PC-3 (cell line): Measurements from ENCODE around the gene GNB2. TPM values are rescaled to one million over a fixed set of nuclear protein-coding genes. Genes with fewer than 3 reads are reported as not detected.

Experiments
- ATAC-seq: fragments of 200-7000 bp; cut with Tn5 transposase; 2 replicates; pipeline ENCODE4 v1.9.1; 2020; ENCODE audit warnings: mild to moderate bottlenecking, moderate library complexity
- Bru-seq: library from RNA; stranded (reverse); fragments of 400-500 nt; gene quantifications from one replicate; lab custom pipeline; 2021; lab: Mats Ljungman, UMichigan
- BruChase-seq, 2 experiments: library from RNA; stranded (reverse); fragments of 400-500 nt; gene quantifications; one replicate each; lab custom pipeline; 2021; lab: Mats Ljungman, UMichigan
- BruUV-seq: library from RNA; stranded (reverse); fragments of 400-500 nt; replicated peaks from 2 replicates; lab custom pipeline; 2021; lab: Mats Ljungman, UMichigan
- CTCF ChIA-PET: fragments of 300-600 bp; sonication (Branson Sonifier 250); formaldehyde crosslinking; loops from one replicate; lab custom pipeline; 2022; ENCODE audit warnings: antibody characterized with exemption; lab: Charles Lee
- POLR2A ChIA-PET: fragments of 300-600 bp; sonication (Branson Sonifier 250); formaldehyde crosslinking; loops from one replicate; lab custom pipeline; 2022; ENCODE audit warnings: antibody characterized with exemption; ENCODE audit not compliant: unreplicated experiment; lab: Charles Lee
- DNase-seq: peaks from one replicate; pipeline ENCODE4 v3.0.0-alpha.2; 2015
- H2AFZ ChIP-seq: fragments of 300-600 bp; sonication (generic); 2 replicates; pipeline ENCODE4 v1.6.0; 2016; ENCODE audit warnings: antibody characterized with exemption, low read length
- H3F3A ChIP-seq: fragments of 300-600 bp; sonication (generic); one replicate; pipeline ENCODE4 v1.6.0; 2017; ENCODE audit warnings: antibody characterized with exemption, low read length, control low read depth, mild to moderate bottlenecking; ENCODE audit not compliant: unreplicated experiment
- H3K27ac ChIP-seq: fragments of 300-600 bp; sonication (generic); 2 replicates; pipeline ENCODE4 v1.5.1; 2016; ENCODE audit warnings: mild to moderate bottlenecking, low read length
- H3K27me3 ChIP-seq: fragments of 300-600 bp; sonication (generic); 2 replicates; pipeline ENCODE4 v1.6.1; 2016; ENCODE audit warnings: low read length, mixed read lengths
- H3K36me3 ChIP-seq: fragments of 300-600 bp; sonication (generic); 2 replicates; pipeline ENCODE4 v1.6.1; 2016; ENCODE audit warnings: low read depth, mixed run types, low read length, mixed read lengths
- H3K4me1 ChIP-seq: fragments of 300-600 bp; sonication (generic); 2 replicates; pipeline ENCODE4 v1.5.1; 2016; ENCODE audit warnings: low read length; ENCODE audit not compliant: insufficient read depth
- H3K4me2 ChIP-seq: fragments of 300-600 bp; sonication (generic); 2 replicates; pipeline ENCODE4 v1.6.0; 2016; ENCODE audit warnings: low read length
- H3K4me3 ChIP-seq: fragments of 300-600 bp; sonication (generic); 2 replicates; pipeline ENCODE4 v1.5.1; 2016; ENCODE audit warnings: mild to moderate bottlenecking, low read length, mixed read lengths
- H3K79me2 ChIP-seq: fragments of 300-600 bp; sonication (generic); 2 replicates; pipeline ENCODE4 v1.6.1; 2017; ENCODE audit warnings: low read length, mixed read lengths
- H3K9ac ChIP-seq: fragments of 300-600 bp; sonication (generic); 2 replicates; pipeline ENCODE4 v1.6.0; 2016; ENCODE audit warnings: mild to moderate bottlenecking, low read length
- H3K9me2 ChIP-seq: fragments of 300-600 bp; sonication (generic); replicated peaks from 2 replicates; pipeline ENCODE4 v1.6.1; 2016; ENCODE audit warnings: mixed run types, low read length, mixed read lengths
- H3K9me3 ChIP-seq: fragments of 300-600 bp; sonication (generic); 2 replicates; pipeline ENCODE4 v1.6.1; 2016; ENCODE audit warnings: low read length, mixed read lengths
- H4K20me1 ChIP-seq: fragments of 300-600 bp; sonication (generic); 2 replicates; pipeline ENCODE4 v1.6.1; 2016; ENCODE audit warnings: low read length, mixed read lengths
- EZH2 ChIP-seq: fragments of 300-600 bp; sonication (generic); IDR thresholded peaks from one replicate; pipeline ENCODE4 v1.6.1; 2017; ENCODE audit warnings: antibody characterized with exemption, mild to moderate bottlenecking, low read length; ENCODE audit not compliant: unreplicated experiment
- EZH2phosphoT487 ChIP-seq: fragments of 300-600 bp; sonication (generic); IDR thresholded peaks from 2 replicates; pipeline ENCODE4 v1.6.1; 2018; ENCODE audit warnings: mild to moderate bottlenecking, antibody characterized with exemption, low read length, borderline replicate concordance
- intact Hi-C: fragments of 100-400 bp; cut with micrococcal nuclease; formaldehyde crosslinking; loops from 2 replicates; pipeline ENCODE4 v1.9.0; 2023
- long read RNA-seq: library from polyadenylated mRNA; unstranded; transcript quantifications from one replicate; pipeline ENCODE4 v2.0.0, GENCODE V29; 2021; ENCODE audit not compliant: unreplicated experiment
- total RNA-seq: library from RNA; depleted of rRNA; stranded (reverse); fragments of >200 nt; gene quantifications from 2 replicates; pipeline ENCODE4 v1.2.3, GENCODE V29; 2014; rRNA removed
- TF ChIP-seq, protein P1 (sequence below): fragments of 300-600 bp; sonication (generic); conservative IDR thresholded peaks from 2 replicates; pipeline ENCODE4 v1.5.1; 2017; ENCODE audit warnings: antibody characterized with exemption, low read depth, mild to moderate bottlenecking, low read length

GNB2 gene
- 164 and 227 TPM in 2 replicates for total RNA-seq
- percentile 76 among the genes with signal in this experiment for Bru-seq, nascent RNA
- BruChase-seq, experiment 1, labeled RNA remaining after a 6-hour chase: percentile 94 among the genes with signal in this experiment
- BruChase-seq, experiment 2, labeled RNA remaining after a 2-hour chase: percentile 84 among the genes with signal in this experiment
- long read RNA-seq, transcript GNB2-202 (9 exons, 1,524 nt): minor isoform, 12 of 326 reads
- long read RNA-seq, transcript GNB2-201 (10 exons, 1,878 nt): major isoform, 243 of 326 reads
- long read RNA-seq, partial matches to known transcripts: 17 of 326 reads
- long read RNA-seq, other reads (novel, unspliced or antisense): 51 of 326 reads

DNA sequence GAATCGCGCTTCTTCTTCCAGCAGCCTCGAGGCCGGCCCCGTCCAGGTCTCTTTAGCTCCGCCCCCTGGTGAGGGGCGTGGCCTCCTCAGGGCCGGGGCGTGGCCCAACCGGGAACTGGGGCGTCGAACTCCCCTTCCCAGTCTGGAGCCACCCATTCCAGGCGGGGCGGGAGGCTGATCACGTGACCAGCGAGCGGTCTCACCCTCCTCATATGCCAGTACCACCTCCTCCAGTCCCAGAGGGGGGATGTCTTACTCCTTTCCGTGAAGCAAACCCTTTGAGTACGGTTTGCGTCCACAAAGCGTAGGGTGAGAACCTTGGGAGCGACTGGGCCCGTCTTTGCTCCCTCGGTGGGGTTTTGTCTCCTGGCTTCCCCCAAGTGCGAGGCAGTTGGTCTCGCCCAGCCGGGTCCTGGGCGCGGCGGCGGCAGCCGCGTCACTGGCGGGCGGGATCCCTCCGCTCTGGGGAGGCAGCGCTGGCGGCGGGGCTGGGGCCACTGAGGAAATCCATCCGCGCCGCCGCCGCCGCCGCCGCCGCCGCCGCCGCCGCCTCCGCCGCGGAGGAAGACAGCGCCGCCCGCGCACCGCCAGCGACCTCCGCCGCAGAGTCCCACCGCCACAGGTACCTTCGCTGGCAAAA lies at the start of gene GNB2:
TSS of gene GNB2 (plus strand) at position 439 of the 640 bp plus-strand sequence. CDS start 2,526 bp downstream, outside the sequence.
- 0 out of 2 replicates have a peak, but pooled peaks cover 8% of the 10 kb centered on the region for H3K36me3 ChIP-seq
- H3K27ac ChIP-seq: peak within 1 kb of the TSS; percentile 91
- TF ChIP-seq EZH2 (no peak), EZH2phosphoT487 (no peak)
- TF ChIP-seq, protein P1, sequence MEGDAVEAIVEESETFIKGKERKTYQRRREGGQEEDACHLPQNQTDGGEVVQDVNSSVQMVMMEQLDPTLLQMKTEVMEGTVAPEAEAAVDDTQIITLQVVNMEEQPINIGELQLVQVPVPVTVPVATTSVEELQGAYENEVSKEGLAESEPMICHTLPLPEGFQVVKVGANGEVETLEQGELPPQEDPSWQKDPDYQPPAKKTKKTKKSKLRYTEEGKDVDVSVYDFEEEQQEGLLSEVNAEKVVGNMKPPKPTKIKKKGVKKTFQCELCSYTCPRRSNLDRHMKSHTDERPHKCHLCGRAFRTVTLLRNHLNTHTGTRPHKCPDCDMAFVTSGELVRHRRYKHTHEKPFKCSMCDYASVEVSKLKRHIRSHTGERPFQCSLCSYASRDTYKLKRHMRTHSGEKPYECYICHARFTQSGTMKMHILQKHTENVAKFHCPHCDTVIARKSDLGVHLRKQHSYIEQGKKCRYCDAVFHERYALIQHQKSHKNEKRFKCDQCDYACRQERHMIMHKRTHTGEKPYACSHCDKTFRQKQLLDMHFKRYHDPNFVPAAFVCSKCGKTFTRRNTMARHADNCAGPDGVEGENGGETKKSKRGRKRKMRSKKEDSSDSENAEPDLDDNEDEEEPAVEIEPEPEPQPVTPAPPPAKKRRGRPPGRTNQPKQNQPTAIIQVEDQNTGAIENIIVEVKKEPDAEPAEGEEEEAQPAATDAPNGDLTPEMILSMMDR: no peak
- BruUV-seq: no TSS peak
- H3K9ac ChIP-seq: peak within 1 kb of the TSS; percentile 92
- POLR2A ChIA-PET: interaction anchor here (0.6 kb wide), 2 partner anchors 19 to 41 kb away, joined by 3 to 6 read pairs; no protein-coding TSS in a partner anchor
- ATAC-seq (peak; percentile 73), DNase-seq (peak; percentile 97)
- peaks cover 24% of the 10 kb centered on the region for H3K79me2 ChIP-seq
- H4K20me1 ChIP-seq: no peaks in the 10 kb centered on the region
- no peaks in the 10 kb centered on the region for H3K27me3 ChIP-seq
- no peaks in the 10 kb centered on the region for H3F3A ChIP-seq
- peak within 1 kb of the TSS; percentile 100 for H3K4me3 ChIP-seq
- CTCF ChIA-PET: interaction anchor here (0.5 kb wide), 1 partner anchor 490 kb away, joined by 5 read pairs; no protein-coding TSS in a partner anchor
- H2AFZ ChIP-seq: peak within 1 kb of the TSS; percentile 95
- no peaks in the 10 kb centered on the region for H3K4me1 ChIP-seq
- intact Hi-C loops: loop anchor here (1.0 to 5.0 kb wide), 4 partner anchors 46 to 87 kb away; partner anchors contain the start of genes FBXO24, LRCH4 and MOSPD3
- H3K9me3 ChIP-seq: no peaks in the 10 kb centered on the region
- H3K9me2 ChIP-seq: no peaks in the 10 kb centered on the region
- H3K4me2 ChIP-seq: peak within 1 kb of the TSS; percentile 98

DNA sequence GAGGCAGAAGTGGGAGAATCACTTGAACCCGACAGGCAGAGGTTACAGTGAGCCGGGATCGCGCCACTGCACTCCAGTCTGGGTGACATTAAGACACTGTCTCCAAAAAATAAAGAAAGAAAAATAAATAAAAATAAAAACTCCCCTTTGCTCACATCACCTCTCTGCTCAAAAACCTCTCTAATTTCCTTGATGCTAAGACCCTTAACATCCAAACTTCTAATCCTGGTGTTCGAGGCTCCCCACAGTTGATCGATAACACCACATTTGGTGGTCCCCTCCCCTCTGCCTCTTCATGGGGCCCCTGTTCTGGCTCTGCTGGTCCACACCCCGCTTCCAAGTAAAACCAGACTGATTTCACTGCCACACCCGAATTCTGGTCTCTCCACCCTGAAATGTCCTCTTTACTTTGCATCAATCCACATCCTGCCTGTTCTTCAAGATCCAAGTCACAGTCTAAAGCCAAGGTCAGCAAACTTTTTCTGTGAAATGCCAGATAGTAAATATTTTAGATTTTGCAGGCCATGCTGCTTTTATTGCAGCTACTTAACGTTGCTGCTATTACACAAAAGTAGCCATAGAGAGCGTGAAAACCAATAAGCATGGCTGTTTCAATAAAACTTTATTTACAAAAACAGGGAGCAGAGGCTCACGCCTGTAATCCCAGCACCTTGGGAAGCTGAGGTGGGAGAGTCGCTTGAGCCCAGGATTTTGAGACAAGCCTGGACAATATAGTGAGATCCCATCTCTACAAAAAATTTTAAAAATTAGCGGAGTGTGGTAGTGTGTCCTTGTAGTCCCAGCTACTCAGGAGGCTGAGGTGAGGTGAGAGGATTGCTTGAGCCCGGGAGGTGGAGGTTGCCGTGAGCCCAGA lies 49.4 kb upstream of the GNB2 start:
- Histone ChIP-seq H3K79me2 (no peaks in the 10 kb centered on the region), H4K20me1 (no peaks in the 10 kb centered on the region), H3K27ac (no peak overlapping the region), H3K9me2 (no peaks in the 10 kb centered on the region), H2AFZ (no peak overlapping the region), H3K27me3 (no peaks in the 10 kb centered on the region), H3K36me3 (no peaks in the 10 kb centered on the region), H3F3A (no peaks in the 10 kb centered on the region), H3K9me3 (no peaks in the 10 kb centered on the region), H3K4me3 (no peak overlapping the region), H3K4me2 (no peak overlapping the region), H3K9ac (no peak overlapping the region), H3K4me1 (peaks cover 6% of the 10 kb centered on the region)
- intact Hi-C loops: no loop called here
- POLR2A ChIA-PET: no interaction called here
- CTCF ChIA-PET: no interaction called here
- TF ChIP-seq, protein P1: no peak
- TF ChIP-seq EZH2phosphoT487 (no peak), EZH2 (no peak)
- no peak for DNase-seq
- ATAC-seq: no peak
- BruUV-seq: no TSS peak
